GM21526 (cell line): Measurements from ENCODE around the gene MAP3K1.

Source experiments
- ATAC-seq: cut with Tn5 transposase; IDR thresholded peaks from one replicate; pipeline ENCODE4 v1.9.1; 2021; ENCODE audit warnings: moderate library complexity; ENCODE audit not compliant: unreplicated experiment, low FRiP score

Gene MAP3K1

GRCh38 chr5:56845277-56845676 is 29.9 kb downstream of the MAP3K1 start:
- ATAC-seq: no peak

- ATAC-seq: no peak
These were observed 30.6 kb downstream of the MAP3K1 start for GRCh38 chr5:56845904-56846480.

DNA sequence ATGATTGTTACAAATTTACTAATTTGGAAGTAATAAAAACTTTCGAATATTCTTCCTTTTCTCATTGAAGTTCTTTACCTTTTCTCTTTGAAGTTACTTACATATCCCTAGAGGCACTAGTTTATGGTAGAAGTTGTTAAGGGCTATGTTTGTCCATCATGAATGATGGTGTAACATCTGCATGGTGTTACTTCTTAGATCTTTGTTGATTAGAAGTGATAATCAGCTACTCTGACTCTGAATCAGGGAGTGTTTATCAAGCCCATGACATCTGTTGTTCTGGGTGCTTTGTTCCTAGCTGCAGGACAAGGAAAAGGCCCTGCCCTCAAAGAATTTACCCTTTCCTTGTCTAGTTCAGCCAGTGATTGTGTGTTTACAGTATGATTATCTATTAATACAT is 32.9 kb downstream of the MAP3K1 start:
- no peak for ATAC-seq

DNA sequence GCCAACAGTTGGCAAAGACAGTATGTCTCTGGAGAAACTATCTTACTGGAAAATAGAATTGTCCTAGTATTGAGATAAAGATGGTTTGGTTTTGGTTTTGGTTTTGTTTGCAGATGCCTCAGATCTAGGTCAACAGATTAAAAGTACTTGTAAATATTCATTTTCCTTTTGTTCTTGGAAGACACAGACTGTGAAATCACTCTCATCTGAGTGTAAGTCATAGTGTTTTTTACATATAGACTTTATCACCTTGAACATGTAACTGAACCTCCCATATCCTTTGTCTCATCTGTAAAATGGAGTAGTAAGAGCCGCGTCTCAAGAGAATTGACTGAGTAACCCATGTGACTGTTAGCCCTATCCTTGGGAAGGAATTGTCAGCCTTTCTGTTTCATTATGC is 34.3 kb downstream of the MAP3K1 start:
- ATAC-seq: no peak

- ATAC-seq: no peak
These were observed 35.1 kb downstream of the MAP3K1 start for GRCh38 chr5:56850423-56850822.

DNA sequence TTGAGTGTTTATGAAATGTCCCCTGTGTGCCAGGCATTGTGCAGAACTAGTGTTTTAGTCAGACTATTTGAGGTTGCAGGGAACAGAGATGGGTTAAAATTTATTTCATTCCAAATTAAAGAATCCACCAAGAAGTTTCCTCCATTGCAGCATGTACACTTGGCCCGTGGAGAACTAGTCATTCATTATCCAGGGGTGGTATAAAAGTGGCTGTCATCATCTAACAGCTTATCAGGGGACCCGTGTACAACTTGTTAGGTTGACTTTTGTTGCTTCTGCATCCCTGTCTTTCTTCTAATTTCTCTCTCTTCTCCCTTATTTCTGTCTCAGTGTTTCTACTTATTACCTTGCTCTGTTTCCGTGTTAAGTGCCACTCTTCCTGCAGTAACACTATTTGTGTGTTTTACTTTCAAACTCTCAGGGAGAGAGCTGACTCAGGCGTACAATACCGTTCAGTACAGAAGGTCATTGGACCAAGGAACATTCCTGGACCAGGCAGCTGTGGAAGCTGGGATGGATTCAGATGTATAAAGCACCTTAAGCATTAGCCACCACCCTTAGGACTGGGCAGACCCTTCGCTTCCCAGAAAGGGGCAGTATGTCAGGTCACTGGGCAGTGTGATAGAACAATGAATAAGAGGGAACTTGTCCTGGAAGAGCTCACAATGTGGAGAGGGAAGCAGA is 36.1 kb downstream of the MAP3K1 start:
- no peak for ATAC-seq

GRCh38 chr5:56852228-56853000 is 37.1 kb downstream of the MAP3K1 start:
- no peak for ATAC-seq

- ATAC-seq: no peak
These were observed 38.3 kb downstream of the MAP3K1 start for GRCh38 chr5:56853698-56854097.

- no peak for ATAC-seq
These were observed 39.6 kb downstream of the MAP3K1 start for GRCh38 chr5:56854920-56855319.

GRCh38 chr5:56856541-56857178 is 41.3 kb downstream of the MAP3K1 start:
- no peak for ATAC-seq

DNA sequence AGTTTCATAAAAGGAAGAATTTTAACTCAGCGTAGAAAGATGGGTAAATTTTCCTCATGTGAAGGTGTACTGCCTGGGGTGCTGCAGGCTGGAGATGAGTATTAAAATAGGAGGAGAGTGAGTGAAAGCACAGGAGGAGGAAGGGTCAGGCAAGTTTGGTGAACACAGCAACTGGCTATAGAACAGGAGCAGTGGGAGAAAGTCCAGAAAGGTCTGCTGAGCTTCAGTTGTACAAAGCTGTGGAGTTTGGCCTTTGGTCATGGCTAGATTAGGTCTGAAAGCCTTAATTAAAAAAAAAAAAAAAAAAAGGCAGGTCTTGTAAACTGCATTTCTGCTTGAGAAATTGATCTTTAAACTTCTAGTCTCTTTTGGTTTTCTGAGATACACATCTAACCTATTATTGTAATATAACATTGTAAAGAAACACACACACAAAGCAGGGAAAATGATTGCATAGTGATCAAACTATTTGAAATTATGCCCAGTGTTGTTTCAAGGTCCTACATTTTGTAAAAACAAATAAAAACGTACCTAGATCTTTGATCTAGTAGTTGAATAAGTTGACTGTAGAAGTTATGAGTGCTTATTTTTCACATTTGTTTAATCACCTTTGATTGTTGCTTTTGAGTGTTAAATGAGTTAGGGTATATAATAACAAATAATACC is 43.6 kb downstream of the MAP3K1 start:
- ATAC-seq: no peak

GRCh38 chr5:56861893-56862485 is 46.6 kb downstream of the MAP3K1 start:
- ATAC-seq: no peak

GRCh38 chr5:56862909-56863308 is 47.6 kb downstream of the MAP3K1 start:
- ATAC-seq: no peak

GRCh38 chr5:56871777-56872176 is 56.4 kb downstream of the MAP3K1 start:
- no peak for ATAC-seq

DNA sequence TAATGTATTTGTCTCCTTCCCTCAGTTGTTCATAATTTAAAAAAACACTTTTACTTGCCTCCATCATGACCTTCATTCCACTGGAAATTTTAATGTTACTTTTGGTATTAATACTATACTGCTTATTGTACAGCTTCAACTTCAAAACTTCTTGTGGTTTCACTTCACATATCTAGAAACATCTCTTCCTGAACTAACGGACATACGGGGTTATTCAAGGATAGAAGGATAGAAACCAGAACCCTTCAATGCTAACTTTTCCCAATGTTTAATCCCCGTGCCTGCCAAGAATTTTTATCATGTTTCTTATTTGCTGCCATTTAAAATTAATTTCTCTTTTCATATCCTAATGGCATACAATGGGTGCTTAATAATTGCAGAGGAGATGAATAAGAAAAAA is 57.7 kb downstream of the MAP3K1 start:
- ATAC-seq: no peak

DNA sequence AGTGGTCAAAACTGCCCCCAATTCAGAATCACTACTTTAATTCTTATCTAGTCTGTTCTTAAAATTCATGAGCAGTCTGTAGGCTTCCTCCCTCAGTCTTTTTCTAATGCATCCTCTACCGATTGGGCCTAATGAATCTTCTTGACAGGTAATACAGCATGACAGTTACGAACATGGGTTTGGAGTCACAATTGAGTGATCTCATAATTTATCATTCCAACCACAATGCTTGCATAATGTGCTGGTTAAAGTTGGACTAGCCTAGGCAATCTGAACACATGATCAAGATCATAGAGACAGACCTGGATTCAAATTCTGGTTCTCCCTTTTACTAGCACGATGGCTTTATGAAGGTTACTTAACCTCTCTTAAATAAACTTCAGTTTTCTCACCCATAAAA is 61.0 kb downstream of the MAP3K1 start:
- ATAC-seq: no peak

DNA sequence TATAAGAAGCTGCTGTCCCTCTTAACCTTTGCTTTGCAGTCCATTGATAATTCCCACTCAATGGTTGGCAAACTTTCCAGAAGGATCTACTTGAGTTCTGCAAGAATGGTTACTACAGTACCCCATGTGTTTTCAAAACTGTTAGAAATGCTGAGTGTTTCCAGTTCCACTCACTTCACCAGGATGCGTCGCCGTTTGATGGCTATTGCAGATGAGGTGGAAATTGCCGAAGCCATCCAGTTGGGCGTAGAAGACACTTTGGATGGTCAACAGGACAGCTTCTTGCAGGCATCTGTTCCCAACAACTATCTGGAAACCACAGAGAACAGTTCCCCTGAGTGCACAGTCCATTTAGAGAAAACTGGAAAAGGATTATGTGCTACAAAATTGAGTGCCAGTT is 66.2 kb downstream of the MAP3K1 start:
- no peak for ATAC-seq

- no peak for ATAC-seq
These were observed 78.1 kb downstream of the MAP3K1 start for GRCh38 chr5:56893251-56893951.

DNA sequence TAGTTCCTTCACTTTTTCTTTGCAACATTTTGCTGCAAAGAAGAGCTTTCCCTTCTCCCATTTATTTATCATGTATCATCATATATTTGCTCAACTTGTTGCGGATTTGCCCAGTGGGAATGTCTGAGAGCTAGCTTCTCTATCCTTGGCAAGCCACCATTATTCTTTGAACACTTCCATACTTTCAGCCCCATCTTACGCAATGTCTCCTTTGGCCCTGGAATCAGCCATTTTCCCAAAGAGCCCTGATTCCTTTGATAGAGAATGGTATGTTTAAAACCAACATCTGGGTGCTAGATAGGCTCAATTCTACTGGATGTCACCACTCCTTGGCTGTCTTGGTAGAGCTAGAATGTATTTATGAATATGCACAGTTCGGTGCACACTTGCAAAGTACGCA is 81.4 kb downstream of the MAP3K1 start:
- ATAC-seq: no peak

DNA sequence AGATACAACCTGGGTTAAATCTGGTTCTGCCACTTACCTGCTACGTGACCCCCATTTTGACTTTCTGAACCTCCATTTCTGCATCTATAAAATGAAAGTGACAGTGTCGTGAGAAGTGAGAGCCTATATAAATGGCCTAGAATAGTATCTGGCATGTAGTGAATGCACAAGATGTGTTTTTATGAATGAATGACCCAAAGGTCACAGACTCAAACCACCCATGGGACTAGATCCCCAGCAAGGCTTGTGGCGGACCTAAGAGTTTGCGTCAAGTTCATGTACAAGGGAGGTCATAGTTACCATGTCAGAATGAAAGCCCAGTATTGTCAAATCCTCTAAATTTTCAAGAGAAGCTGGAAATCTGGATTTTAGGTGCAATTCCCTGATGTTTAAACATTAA is 82.9 kb downstream of the MAP3K1 start:
- ATAC-seq: no peak
